Tibial artery (tissue), 4 donors: Measurements from ENCODE around the gene MXI1.
"Not testable (repeated sequence)": the region's sequence is repeated elsewhere in the genome, so short reads cannot be mapped to it uniquely, and the experiment has no call there.

Experiments
- DNase-seq, 2 donors: peaks; one replicate each; pipeline ENCODE4 v3.0.0-alpha.2; 2019
- H3K27ac ChIP-seq, 2 donors: fragments of 200-600 bp; sonication (generic) in 1 of 2; 1 replicate in 1 of 2; 2 replicates in 1 of 2; pipeline ENCODE4 v1.5.1; 2018 to 2019; ENCODE audit warnings: mild to moderate bottlenecking in 1 of 2
- H3K27me3 ChIP-seq, 2 donors: fragments of 200-600 bp; sonication (generic) in 1 of 2; one replicate each; pipeline versions ENCODE4 v1.5.1 to v1.6.0; 2016 to 2019
- H3K36me3 ChIP-seq, 3 donors: fragments of 200-600 bp; sonication (generic) in 2 of 3; one replicate each; pipeline ENCODE4 v1.5.1; 2016 to 2019; ENCODE audit warnings: mild to moderate bottlenecking in 2 of 3
- H3K4me1 ChIP-seq, 4 donors: fragments of 200-600 bp; sonication (generic) in 2 of 4; 1 replicate in 3 of 4; 2 replicates in 1 of 4; pipeline ENCODE4 v1.5.1; 2016 to 2019
- H3K4me3 ChIP-seq, 2 donors: fragments of 200-600 bp; sonication (generic) in 1 of 2; 1 replicate in 1 of 2; 2 replicates in 1 of 2; pipeline ENCODE4 v1.5.1; 2018 to 2019; ENCODE audit warnings: mild to moderate bottlenecking in 2 of 2
- H3K9me3 ChIP-seq, 3 donors: fragments of 200-600 bp; sonication (generic) in 1 of 3; one replicate each; pipeline ENCODE4 v1.5.1; 2016 to 2019
- CTCF ChIP-seq, 2 experiments: fragments of 200-600 bp in 1 of 2; fragments of 450-650 bp in 1 of 2; IDR thresholded peaks; one replicate each; pipeline ENCODE4 v1.5.1; 2017 to 2019; ENCODE audit warnings: antibody characterized with exemption in 2 of 2, mild to moderate bottlenecking in 1 of 2, moderate library complexity in 1 of 2
- intact Hi-C: fragments of 100-400 bp; cut with DNase I; formaldehyde crosslinking; loops from one replicate; pipeline ENCODE4 v1.15.0; 2023; ENCODE audit warnings: low total_unique reads

The MXI1 gene

GRCh38 chr10:110244550-110244949 is 37.1 kb downstream of the MXI1 start:
- no peak for DNase-seq
- H3K36me3 ChIP-seq = peaks cover 16 to 34% (median 23%) of the 10 kb centered on the region in 3 donors
- intact Hi-C loops = no loop called here
- peaks cover 0 to 55% (median 7%) of the 10 kb centered on the region in 4 donors for H3K4me1 ChIP-seq
- no peak overlapping the region for H3K27ac ChIP-seq
- TF ChIP-seq CTCF (IDR thresholded peaks at IDR 0.05) = no peak
- H3K27me3 ChIP-seq = no peaks in the 10 kb centered on the region
- no peaks in the 10 kb centered on the region for H3K9me3 ChIP-seq
- H3K4me3 ChIP-seq = no peak overlapping the region

- DNase-seq, intact Hi-C loops, H3K9me3 ChIP-seq, H3K4me3 ChIP-seq, H3K27me3 ChIP-seq, H3K27ac ChIP-seq: not testable (repeated sequence)
- peaks cover 16 to 34% (median 23%) of the 10 kb centered on the region in 3 donors for H3K36me3 ChIP-seq
- H3K4me1 ChIP-seq = peaks cover 0 to 50% (median 10%) of the 10 kb centered on the region in 4 donors
Measured at GRCh38 chr10:110247833-110248232, 40.4 kb downstream of the MXI1 start.

- H3K27ac ChIP-seq, DNase-seq, intact Hi-C loops, H3K27me3 ChIP-seq, H3K9me3 ChIP-seq, H3K4me3 ChIP-seq: not testable (repeated sequence)
- peaks cover 16 to 34% (median 23%) of the 10 kb centered on the region in 3 donors for H3K36me3 ChIP-seq
- H3K4me1 ChIP-seq = peaks cover 0 to 54% (median 12%) of the 10 kb centered on the region in 4 donors
Measured at GRCh38 chr10:110249489-110249888, 42.1 kb downstream of the MXI1 start.

GRCh38 chr10:110251392-110251791 is 44.0 kb downstream of the MXI1 start:
- H3K27me3 ChIP-seq, H3K9me3 ChIP-seq, intact Hi-C loops, H3K27ac ChIP-seq, DNase-seq, H3K4me3 ChIP-seq: not testable (repeated sequence)
- peaks cover under 1 to 16% (median 7%) of the 10 kb centered on the region in 3 donors for H3K36me3 ChIP-seq
- H3K4me1 ChIP-seq = peaks cover 0 to 55% (median 12%) of the 10 kb centered on the region in 4 donors

GRCh38 chr10:110252151-110252550 is 44.7 kb downstream of the MXI1 start:
- Histone ChIP-seq H3K9me3 (no peaks in the 10 kb centered on the region), H3K27ac (no peak overlapping the region), H3K4me3 (no peak overlapping the region), H3K36me3 (peaks cover 0 to 13% (median 6%) of the 10 kb centered on the region in 3 donors), H3K27me3 (no peaks in the 10 kb centered on the region), H3K4me1 (peaks cover 0 to 49% (median 12%) of the 10 kb centered on the region in 4 donors)
- intact Hi-C loops = no loop called here
- no peak for TF ChIP-seq CTCF (IDR thresholded peaks at IDR 0.05)
- DNase-seq = no peak

- Histone ChIP-seq H3K36me3 (no peaks in the 10 kb centered on the region), H3K9me3 (no peaks in the 10 kb centered on the region), H3K4me3 (no peak overlapping the region), H3K4me1 (peaks cover 0 to 60% (median 12%) of the 10 kb centered on the region in 4 donors), H3K27ac (no peak overlapping the region), H3K27me3 (no peaks in the 10 kb centered on the region)
- TF ChIP-seq CTCF (IDR thresholded peaks at IDR 0.05) = no peak
- intact Hi-C loops = no loop called here
- no peak for DNase-seq
Measured at GRCh38 chr10:110254467-110254866, 47.1 kb downstream of the MXI1 start.

GRCh38 chr10:110258542-110258941 is 51.1 kb downstream of the MXI1 start:
- Histone ChIP-seq H3K27me3 (no peaks in the 10 kb centered on the region), H3K9me3 (no peaks in the 10 kb centered on the region), H3K36me3 (no peaks in the 10 kb centered on the region), H3K4me3 (no peak overlapping the region), H3K27ac (no peak overlapping the region), H3K4me1 (peaks cover 0 to 67% (median 27%) of the 10 kb centered on the region in 4 donors)
- intact Hi-C loops = no loop called here
- no peak for TF ChIP-seq CTCF (IDR thresholded peaks at IDR 0.05)
- DNase-seq = no peak
